Keratinocyte (primary cell): Measurements from ENCODE around the gene TEX50. TPM values are rescaled to one million over a fixed set of nuclear protein-coding genes. Genes with fewer than 3 reads are reported as not detected.

Experiments used
- DNase-seq: peaks from one replicate; pipeline ENCODE4 v3.0.0-alpha.2; 2011; ENCODE audit warnings: low read depth, missing footprints, low spot score
- FAIRE-seq: peaks from 2 replicates; lab custom pipeline; 2011; peaks lifted over from hg19 to GRCh38; lab: Jason Lieb, UNC
- H2AFZ ChIP-seq: 2 replicates; pipeline ENCODE4 v1.6.0; 2012; ENCODE audit warnings: low read length, control low read depth, inconsistent platforms; ENCODE audit not compliant: control insufficient read depth
- H3K27ac ChIP-seq: 2 replicates; pipeline ENCODE4 v1.5.1; 2011; ENCODE audit warnings: low read length; ENCODE audit not compliant: control insufficient read depth, insufficient read depth
- H3K27me3 ChIP-seq: 3 replicates; pipeline ENCODE4 v1.6.0; 2011; ENCODE audit warnings: low read length; ENCODE audit not compliant: control insufficient read depth, insufficient read depth; ENCODE audit errors: extremely low read depth
- H3K36me3 ChIP-seq, 2 experiments: 2 replicates in 1 of 2; 3 replicates in 1 of 2; pipeline ENCODE4 v1.5.1; 2011; ENCODE audit warnings: low read length in 2 of 2, mild to moderate bottlenecking in 1 of 2; ENCODE audit not compliant: control insufficient read depth in 2 of 2, insufficient read depth in 2 of 2; ENCODE audit errors: extremely low read depth in 1 of 2
- H3K4me1 ChIP-seq: 3 replicates; pipeline ENCODE4 v1.5.1; 2011; ENCODE audit warnings: low read length; ENCODE audit not compliant: control insufficient read depth, insufficient read depth; ENCODE audit errors: extremely low read depth
- H3K4me2 ChIP-seq: 3 replicates; pipeline ENCODE4 v1.6.0; 2011; ENCODE audit warnings: low read depth, low read length; ENCODE audit not compliant: control insufficient read depth, insufficient read depth; ENCODE audit errors: extremely low read depth
- H3K4me3 ChIP-seq, 3 experiments: fragments of 200-600 bp in 1 of 3; sonication (generic) in 1 of 3; 2 replicates in 2 of 3; 3 replicates in 1 of 3; pipeline ENCODE4 v1.5.1; 2011 to 2016; ENCODE audit warnings: low read length in 3 of 3, mild to moderate bottlenecking in 3 of 3, control low read depth in 2 of 3, inconsistent platforms in 1 of 3, low read depth in 1 of 3, mixed read lengths in 1 of 3, mixed run types in 1 of 3, moderate library complexity in 1 of 3; ENCODE audit not compliant: control insufficient read depth in 2 of 3, insufficient read depth in 2 of 3; ENCODE audit errors: extremely low read depth in 1 of 3
- H3K79me2 ChIP-seq: 2 replicates; pipeline ENCODE4 v1.6.0; 2012; ENCODE audit warnings: low read length; ENCODE audit not compliant: control insufficient read depth, insufficient read depth
- H3K9ac ChIP-seq: 3 replicates; pipeline ENCODE4 v1.6.0; 2011; ENCODE audit warnings: low read length; ENCODE audit not compliant: control insufficient read depth, insufficient read depth; ENCODE audit errors: extremely low read depth
- H3K9me1 ChIP-seq: 3 replicates; pipeline ENCODE4 v1.6.0; 2011; ENCODE audit warnings: low read length; ENCODE audit not compliant: control insufficient read depth, insufficient read depth; ENCODE audit errors: extremely low read depth
- H3K9me3 ChIP-seq: 2 replicates; pipeline ENCODE4 v1.5.1; 2012; ENCODE audit warnings: low read depth, low read length; ENCODE audit not compliant: control insufficient read depth
- H4K20me1 ChIP-seq: 3 replicates; pipeline ENCODE4 v1.6.0; 2011; ENCODE audit warnings: low read length; ENCODE audit not compliant: control insufficient read depth, insufficient read depth; ENCODE audit errors: extremely low read depth
- EZH2 ChIP-seq: IDR thresholded peaks from one replicate; pipeline ENCODE4 v1.6.1; 2012; ENCODE audit warnings: inconsistent platforms, mild to moderate bottlenecking, low read length, moderate library complexity
- dilution Hi-C: fragments of 300-500 bp; cut with MboI; formaldehyde crosslinking; loops from one replicate; pipeline ENCODE4 v1.7.0; 2020; ENCODE audit warnings: low sequenced_read_pairs; ENCODE audit not compliant: extremely low pct_ligation_motif_present
- polyA plus RNA-seq, 5 experiments: library from polyadenylated mRNA; depleted of rRNA in 3 of 5; stranded (reverse) in 3 of 5; stranded (forward) in 1 of 5; unstranded in 1 of 5; fragments of >200 nt; gene quantifications; 1 replicate in 1 of 5; 2 replicates in 3 of 5; 3 replicates in 1 of 5; pipeline versions ENCODE4 v1.2.1 to v1.2.3, GENCODE V29; 2011 to 2012; ENCODE audit warnings: missing spikeins in 2 of 5, low read depth in 1 of 5, low replicate concordance in 1 of 5
- TF ChIP-seq, protein P1 (sequence below), 3 experiments: IDR thresholded peaks in 1 of 3; conservative IDR thresholded peaks in 1 of 3; optimal IDR thresholded peaks in 1 of 3; 2 replicates in 2 of 3; 3 replicates in 1 of 3; pipeline versions ENCODE3 to v1.5.1; 2011; ENCODE audit warnings: low read length in 3 of 3, mild to moderate bottlenecking in 3 of 3, moderate library complexity in 2 of 3, control low read depth in 1 of 3, inconsistent platforms in 1 of 3; ENCODE audit not compliant: insufficient read depth in 2 of 3; ENCODE audit errors: extremely low read depth in 1 of 3

TEX50 gene
- polyA plus RNA-seq, 1 donor (not counting 4 experiments of a cell fraction or from before 2014, with no cell fraction given): not detected

DNA sequence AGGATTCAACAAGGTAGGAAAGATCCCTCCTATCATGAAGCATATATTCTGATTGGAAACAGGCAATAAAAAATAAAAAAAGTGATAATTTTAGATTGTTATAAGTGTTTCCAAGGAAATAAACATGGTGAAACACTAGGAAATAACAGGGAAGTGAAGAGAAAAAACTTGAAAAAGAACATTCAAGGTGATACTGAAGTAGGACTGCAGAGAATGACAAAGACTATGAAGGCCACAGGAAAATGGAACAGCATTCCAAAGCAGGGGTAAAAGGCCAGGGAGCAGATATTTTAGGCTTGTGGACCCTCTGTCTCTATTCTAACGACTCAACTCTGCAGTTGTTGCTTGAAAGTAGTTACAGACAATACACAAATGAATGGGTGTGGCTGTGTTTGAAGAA, 26.6 kb downstream of the TEX50 start:
- Histone ChIP-seq H3K9me3 (no peaks in the 10 kb centered on the region), H3K79me2 (no peaks in the 10 kb centered on the region), H4K20me1 (no peaks in the 10 kb centered on the region), H3K4me2 (no peak overlapping the region), H3K4me3 (no peak overlapping the region), H3K9me1 (no peaks in the 10 kb centered on the region), H3K4me1 (peaks cover 20% of the 10 kb centered on the region), H3K9ac (no peak overlapping the region), H3K36me3 (no peaks in the 10 kb centered on the region), H3K27ac (no peak overlapping the region), H2AFZ (no peak overlapping the region), H3K27me3 (no peaks in the 10 kb centered on the region)
- TF ChIP-seq, protein P1, sequence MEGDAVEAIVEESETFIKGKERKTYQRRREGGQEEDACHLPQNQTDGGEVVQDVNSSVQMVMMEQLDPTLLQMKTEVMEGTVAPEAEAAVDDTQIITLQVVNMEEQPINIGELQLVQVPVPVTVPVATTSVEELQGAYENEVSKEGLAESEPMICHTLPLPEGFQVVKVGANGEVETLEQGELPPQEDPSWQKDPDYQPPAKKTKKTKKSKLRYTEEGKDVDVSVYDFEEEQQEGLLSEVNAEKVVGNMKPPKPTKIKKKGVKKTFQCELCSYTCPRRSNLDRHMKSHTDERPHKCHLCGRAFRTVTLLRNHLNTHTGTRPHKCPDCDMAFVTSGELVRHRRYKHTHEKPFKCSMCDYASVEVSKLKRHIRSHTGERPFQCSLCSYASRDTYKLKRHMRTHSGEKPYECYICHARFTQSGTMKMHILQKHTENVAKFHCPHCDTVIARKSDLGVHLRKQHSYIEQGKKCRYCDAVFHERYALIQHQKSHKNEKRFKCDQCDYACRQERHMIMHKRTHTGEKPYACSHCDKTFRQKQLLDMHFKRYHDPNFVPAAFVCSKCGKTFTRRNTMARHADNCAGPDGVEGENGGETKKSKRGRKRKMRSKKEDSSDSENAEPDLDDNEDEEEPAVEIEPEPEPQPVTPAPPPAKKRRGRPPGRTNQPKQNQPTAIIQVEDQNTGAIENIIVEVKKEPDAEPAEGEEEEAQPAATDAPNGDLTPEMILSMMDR (optimal IDR thresholded peaks at IDR 0.05 in 1 of 3, IDR thresholded peaks at IDR 0.05 in 1 of 3, conservative IDR thresholded peaks at IDR 0.05 in 1 of 3; ENCODE audit: extremely low read depth in 1 of 3, insufficient read depth in 2 of 3, low read length in 3 of 3): no peak
- TF ChIP-seq EZH2: no peak
- dilution Hi-C loops: no loop called here
- no peak for DNase-seq
- FAIRE-seq: no peak

DNA sequence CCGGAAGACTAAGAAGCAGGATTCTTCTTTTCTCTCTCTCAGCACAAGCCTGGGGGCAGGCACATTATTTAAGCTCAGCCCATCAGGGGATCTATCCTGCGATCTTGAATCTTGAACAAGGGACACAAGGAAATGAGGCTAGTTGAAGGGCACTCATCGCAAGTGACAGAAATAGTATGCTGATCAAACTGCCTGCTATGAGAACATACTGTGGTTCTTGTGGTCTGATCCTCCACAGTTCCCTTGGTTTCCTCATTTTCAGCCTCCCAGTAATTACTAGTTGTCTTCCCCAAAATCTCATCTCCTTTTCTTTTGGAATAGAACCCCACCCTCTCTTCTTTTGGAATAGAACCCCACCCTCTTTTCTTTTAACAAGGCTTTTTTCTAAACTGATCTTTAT, 28.0 kb downstream of the TEX50 start:
- Histone ChIP-seq H3K27ac (no peak overlapping the region), H3K27me3 (no peaks in the 10 kb centered on the region), H3K9ac (no peak overlapping the region), H3K4me2 (no peak overlapping the region), H3K36me3 (no peaks in the 10 kb centered on the region), H3K9me1 (no peaks in the 10 kb centered on the region), H3K4me1 (peaks cover 20% of the 10 kb centered on the region), H3K9me3 (no peaks in the 10 kb centered on the region), H3K79me2 (no peaks in the 10 kb centered on the region), H4K20me1 (no peaks in the 10 kb centered on the region), H2AFZ (no peak overlapping the region), H3K4me3 (no peak overlapping the region)
- dilution Hi-C loops: no loop called here
- TF ChIP-seq, protein P1 (optimal IDR thresholded peaks at IDR 0.05 in 1 of 3, IDR thresholded peaks at IDR 0.05 in 1 of 3, conservative IDR thresholded peaks at IDR 0.05 in 1 of 3; ENCODE audit: extremely low read depth in 1 of 3, insufficient read depth in 2 of 3, low read length in 3 of 3): no peak
- TF ChIP-seq EZH2: no peak
- DNase-seq: no peak
- no peak for FAIRE-seq
